HG03432 (cell line): ENCODE data around the gene DNAI2.
A peak's percentile ranks its signal among the peaks of the same experiment; 100 is the strongest.
"Not testable (repeated sequence)": the region's sequence is repeated elsewhere in the genome, so short reads cannot be mapped to it uniquely, and the experiment has no call there.

Experiments used
- ATAC-seq: cut with Tn5 transposase; IDR thresholded peaks from one replicate; pipeline ENCODE4 v1.9.1; 2021; ENCODE audit warnings: mild to moderate bottlenecking, moderate library complexity; ENCODE audit not compliant: unreplicated experiment

Gene DNAI2

DNA sequence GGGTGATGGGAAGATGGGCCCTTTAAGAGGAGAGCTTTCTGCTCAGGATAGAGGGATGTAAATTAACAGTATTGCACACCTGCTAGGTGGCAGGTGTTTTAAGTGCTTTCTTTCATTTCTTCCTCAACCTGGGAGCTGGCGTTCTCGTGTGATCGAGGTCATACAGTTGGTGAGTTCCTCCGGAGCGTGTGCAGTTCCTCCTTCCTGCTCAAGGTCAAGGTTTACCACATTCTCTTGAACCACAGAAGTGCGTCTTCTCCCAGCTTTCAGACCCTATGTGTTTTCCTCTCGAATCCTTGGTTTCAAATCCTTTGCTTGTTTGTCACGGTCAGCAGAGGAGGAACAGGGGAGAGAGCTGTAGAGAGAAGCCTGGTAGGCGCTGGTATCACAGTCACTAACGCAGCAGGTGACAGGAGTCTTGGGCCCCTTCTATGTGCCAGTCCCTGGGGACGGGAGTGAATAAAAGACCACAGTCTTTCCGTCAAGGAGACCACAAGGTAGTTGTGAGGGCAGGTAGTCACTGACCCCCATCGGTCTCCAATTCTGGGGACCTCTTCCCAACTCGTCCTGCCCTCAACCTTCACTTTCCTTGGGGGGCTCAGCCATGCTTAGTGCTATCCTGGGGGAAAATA is 791 bp downstream of the DNAI2 start:
- no peak for ATAC-seq

DNA sequence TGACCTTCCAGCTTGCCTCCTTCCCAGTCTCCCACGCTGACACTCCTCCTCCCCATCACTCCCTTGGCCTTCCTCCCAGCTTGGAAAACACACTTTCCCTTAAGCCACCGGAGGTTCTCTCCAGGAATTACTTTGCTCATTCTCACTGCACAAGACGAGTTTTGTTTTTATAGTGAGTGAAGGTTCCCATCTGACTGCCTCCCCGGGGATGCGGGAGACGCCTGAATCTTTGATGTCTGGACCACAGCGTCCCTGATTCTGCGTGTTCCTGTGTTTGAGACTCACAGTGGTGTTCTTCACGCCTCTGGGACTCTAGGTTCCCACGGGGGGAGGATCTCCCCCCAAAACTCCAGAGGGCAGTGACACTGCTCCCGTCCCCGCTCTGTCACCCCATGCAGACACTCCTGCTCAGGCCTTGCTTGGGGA is 2.0 kb downstream of the DNAI2 start:
- ATAC-seq: no peak

DNA sequence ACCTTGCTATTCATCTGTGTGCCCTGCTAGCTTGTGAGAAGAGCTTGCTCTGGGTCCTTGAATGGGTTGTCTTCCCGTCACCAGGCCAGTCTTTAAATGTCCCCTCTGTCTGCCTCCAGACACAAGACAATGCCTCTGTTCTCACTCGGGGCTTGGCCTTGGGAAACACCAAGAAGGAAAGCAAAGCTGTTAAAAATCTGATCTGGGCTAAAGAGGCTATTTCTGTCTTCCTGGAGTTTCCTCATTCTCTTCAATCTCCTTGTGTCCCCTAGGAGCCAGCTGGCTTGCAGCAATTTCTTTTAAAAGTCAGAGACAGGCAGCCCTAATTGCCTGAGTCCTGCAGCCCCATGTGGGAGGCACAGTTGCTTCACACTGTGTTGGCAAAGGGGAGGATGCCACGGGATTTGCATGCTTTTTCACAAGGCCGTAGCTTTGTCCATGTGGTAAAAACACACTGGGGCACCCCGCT is 2.5 kb downstream of the DNAI2 start:
- no peak for ATAC-seq

DNA sequence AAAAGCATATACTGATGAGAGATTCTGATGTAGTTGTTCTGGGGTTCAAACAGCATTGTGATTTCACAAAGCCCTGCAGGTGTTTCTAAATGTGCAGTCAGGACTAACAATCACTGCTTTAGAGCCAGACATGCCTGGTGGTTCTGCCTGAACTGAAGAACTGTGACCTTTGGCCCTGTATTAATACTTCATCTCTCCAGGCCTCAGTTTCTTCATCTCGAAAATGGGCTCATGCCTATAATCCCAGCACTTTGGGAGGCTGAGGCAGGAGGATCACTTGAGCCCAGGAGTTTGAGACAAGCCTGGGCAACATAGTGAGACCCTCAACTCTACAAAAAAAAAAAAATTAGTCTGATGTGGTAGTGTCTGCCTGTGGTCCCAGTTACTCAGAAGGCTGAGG is 3.9 kb downstream of the DNAI2 start:
- no peak for ATAC-seq

DNA sequence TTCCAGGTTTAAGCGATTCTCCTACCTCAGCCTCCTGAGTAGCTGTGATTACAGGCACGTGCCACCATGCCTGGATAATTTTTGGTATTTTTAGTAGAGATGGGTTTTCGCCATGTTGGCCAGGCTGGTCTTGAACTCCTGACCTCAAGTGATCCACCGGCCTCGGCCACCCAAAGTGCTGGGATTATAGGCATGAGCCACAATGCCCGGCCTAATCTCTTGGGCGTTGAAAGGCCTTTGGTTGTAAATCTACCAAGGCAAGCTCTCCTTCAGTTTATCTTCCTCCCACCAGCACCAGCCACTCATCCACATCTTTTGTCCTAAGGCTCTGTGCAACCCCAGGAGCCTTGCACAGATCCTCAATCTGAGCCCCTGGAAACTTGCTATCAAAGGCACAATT is 5.6 kb downstream of the DNAI2 start:
- not testable (repeated sequence) for ATAC-seq

DNA sequence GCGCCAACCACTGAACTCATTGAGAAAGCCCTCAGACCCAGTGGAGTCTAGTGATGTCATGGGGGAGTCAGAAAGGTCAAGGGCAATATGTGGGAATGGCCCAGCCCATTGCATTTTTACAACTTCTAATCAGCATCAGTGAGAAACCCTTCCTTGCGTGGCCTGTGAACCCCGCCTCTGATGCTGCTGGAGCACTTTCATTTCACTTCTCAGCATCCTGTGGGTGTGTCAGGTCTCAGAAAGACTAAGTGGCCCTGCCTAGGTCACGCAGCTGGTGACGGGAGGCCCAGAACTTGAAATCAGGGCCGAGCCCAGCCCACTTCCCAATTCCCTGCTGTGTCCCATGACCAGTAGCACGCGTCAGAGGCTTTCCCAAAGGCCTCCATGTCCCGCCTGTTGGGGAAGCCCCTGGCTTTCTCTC is 6.1 kb downstream of the DNAI2 start:
- ATAC-seq: peak; percentile 67

DNA sequence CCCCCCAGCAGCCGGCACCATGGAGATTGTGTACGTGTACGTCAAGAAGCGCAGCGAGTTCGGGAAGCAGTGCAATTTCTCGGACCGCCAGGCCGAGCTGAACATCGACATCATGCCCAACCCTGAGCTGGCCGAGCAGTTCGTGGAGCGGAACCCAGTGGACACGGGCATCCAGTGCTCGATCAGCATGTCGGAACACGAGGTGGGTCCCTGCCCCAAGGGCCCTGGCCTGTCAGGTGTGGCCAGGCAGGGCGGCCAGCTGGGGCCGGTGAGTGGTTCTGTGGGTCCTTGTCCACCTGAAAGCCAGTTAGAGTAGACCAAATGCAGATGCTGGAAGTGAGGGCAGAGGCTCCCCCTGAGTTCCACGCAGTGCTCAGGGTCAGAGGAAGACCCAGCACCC is 7.8 kb downstream of the DNAI2 start:
- no peak for ATAC-seq

DNA sequence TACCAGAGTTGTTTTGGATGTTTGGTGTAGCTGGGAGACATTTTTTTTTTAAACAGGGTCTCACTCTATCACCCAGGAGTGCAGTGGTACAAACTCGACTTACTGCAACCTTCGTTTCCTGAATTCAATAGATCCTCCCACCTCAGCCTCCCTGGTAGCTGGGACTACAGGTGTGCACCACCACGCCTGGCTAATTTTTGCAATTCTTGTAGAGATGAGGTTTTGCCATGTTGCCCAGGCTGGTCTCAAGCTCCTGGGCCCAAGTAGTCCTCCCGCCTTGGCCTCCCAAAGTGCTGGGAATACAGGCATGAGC is 8.2 kb downstream of the DNAI2 start:
- ATAC-seq: not testable (repeated sequence)

DNA sequence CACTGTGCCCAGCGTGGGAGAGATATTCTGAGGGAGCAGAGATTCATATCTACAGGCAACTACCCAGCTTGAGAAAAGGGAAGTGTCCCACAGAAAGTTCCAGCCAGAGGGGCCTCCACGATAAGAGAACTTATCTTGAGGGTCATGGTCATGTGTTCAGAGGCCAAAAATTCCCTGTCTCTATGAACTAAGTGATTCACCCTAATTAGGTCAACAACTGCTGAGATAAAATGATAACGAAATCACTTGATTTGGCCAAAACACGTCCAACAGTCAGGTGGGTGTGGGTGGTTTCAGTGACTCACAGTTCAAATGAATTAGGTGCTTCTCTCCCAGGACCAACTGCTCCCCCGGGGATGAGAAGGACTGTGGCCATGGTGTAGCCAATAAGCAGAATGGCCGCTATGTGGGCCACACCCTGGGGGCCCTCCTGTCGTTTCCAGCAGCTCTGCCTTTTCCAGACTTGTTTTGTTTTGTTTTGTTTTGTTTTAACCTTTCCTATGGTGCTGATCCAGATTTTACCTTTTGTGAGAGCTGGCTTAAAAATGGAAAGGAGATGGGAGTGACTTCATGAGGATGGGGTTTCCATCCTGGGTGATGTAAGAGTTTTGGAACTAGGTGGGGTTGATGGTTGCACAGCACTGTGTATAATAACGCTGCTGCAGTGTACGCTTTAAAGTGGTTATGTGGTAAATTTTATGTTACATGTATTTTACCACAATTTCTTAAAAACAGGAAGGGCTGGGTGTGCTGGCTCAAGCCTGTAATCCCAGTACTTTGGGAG is 8.7 kb downstream of the DNAI2 start:
- peak; percentile 40 for ATAC-seq

DNA sequence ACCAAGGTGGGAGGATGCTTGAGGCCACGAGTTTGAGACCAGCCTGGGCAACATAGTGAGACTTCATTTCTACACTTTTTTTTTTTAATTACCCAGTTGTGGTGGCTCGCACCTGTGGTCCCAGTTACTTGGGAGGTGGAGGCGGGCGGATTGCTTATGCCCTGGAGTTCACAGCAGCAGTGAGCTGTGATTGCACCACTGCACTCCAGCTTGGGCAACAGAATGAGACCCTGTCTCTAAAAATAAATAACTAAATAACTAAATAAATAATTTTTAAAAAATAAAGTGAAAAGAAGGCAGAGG is 9.3 kb downstream of the DNAI2 start:
- ATAC-seq: no peak

DNA sequence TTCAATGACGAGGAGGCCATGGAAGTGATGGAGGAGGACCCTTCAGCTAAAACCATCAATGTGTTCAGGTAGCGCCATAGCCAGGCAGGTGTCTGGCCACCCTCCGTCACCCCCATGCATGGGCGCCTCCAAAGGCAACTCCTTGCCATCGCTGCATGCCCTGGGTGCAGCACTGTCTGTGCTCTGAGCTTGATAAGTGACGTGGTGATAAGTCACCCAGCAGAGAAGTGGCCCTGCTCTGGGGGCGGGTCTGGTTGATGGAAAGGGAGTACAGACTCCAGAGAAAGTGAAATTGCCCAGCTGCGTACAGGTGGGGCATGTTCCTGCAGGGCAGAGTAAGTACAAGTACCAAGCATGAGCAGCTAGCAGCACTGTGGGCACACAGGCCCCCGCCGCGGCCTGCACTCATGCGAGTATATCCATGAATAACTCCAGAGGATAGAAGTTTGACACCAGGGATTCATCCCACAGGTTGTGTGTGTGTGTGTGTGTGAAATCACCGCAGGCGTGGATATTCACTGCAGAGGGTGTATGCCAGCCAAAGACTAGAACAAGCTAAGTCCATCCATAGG is 13.1 kb downstream of the DNAI2 start:
- no peak for ATAC-seq

DNA sequence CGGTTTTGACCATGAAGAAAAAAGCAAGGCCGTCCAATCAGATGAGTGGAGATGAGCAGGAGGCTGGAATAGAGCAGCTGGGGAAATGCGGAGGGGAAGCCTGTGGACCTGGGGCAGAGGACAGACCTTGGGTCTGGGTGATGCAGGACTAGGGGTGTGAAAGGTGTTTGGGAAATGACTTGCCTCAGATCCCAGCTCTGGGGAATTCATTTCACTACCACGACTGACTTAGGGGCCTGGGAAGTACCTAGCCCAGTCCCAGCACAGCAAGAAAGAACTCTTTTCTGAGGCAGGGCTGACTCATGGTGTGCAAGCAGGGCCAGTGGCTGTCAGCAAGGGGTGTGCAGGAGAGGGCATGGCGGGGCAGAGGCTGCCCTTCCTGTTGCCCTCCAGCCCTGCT is 14.8 kb downstream of the DNAI2 start:
- ATAC-seq: peak; percentile 71

DNA sequence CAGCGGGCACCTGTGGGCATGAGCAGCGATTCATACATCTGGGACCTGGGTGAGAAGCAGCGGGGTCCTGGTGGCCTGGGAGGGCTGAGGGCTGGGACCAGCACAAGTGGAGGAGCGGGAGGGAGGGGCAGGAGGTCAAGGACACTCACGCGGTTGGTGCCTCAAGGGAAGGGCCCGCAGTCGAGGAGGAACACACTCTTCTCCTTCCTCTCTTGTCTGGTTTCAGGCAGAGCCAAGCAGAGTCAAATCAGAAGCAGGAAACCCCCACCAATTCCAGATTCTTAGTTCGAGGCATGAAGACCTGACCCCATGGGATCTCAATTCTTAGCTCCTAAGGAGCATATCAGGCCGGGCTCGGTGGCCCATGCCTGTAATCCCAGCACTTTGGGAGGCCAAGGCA is 15.7 kb downstream of the DNAI2 start:
- ATAC-seq: no peak

DNA sequence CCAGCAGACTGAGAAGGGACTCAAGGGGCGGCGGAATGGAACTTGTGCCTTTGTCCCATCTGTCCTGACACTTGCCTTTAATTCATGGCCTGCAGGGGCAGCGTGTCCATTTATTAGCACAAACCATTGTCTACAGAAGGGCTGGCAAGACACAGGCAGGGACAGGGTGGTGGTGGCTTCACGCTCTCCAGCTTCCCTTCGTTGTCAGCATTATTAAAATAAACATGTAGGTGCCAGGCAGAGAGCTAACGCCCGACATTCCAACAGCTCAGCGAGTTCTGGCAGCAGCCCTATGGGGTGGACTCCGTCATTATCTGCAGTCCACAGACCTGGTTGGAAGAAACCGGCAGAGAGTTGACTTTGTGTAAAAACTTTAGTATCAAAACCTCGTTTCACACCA is 16.3 kb downstream of the DNAI2 start:
- no peak for ATAC-seq

DNA sequence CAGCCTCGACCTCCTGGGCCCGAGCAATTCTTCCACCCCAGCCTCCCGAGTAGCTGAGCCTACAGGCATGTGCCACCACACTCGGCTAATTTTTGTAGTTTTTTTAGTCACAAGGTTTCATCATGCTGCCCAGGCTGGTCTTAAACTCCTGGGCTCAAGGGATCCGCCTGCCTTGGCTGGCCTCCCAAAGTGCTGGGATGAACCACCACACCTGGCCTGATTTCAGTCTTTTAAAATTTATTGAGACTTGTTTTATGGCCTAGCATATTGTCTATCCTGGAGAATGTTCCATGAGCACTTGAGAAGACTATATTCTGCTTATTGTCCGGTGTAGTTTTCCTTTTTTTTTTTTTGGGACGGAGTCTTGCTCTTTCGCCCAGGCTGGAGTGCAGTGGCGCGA is 18.5 kb downstream of the DNAI2 start:
- ATAC-seq: no peak

DNA sequence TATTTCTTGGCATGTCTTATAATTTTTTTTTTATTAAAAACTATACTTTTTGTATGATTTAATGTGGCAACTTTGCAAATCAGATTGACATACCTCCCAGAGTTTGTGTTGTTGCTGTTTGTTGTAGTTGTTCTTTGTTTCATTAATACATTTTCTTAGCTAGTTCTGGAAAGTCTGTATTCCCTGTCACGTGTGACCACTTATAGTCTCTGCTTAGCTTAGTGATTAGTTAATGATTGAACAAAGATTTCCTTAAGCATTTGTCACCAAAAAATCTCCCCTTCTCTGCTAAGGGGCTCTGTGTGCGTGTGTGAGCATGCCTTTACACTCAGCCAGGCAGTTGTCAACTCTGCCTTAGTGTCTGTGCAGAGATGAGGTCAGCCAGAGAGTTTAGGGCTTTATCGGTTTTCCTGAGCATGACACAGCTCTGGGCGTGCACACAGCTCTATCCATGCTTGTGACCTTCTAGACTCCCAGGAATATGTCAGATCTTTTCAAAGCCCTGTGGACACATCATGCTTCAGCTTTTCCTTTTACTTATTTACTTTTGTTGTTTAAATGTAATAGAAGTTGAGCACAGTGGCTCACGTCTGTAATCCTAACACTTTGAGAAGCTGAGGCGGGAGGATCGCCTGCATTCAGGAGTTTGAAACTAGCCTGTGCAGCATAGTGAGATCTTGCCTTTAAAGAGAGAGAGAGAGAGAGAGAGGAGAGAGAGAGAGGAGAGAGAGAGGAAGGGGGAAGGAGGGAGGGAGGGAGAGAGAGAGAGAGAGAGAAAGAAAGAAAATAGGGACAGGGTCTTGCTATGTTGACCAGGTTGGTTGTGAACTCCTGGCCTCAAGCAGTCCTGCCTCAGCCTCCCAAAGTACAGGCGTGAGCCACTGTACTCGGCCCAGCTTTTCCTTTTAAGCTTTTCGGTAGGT is 21.9 kb downstream of the DNAI2 start:
- ATAC-seq: no peak

DNA sequence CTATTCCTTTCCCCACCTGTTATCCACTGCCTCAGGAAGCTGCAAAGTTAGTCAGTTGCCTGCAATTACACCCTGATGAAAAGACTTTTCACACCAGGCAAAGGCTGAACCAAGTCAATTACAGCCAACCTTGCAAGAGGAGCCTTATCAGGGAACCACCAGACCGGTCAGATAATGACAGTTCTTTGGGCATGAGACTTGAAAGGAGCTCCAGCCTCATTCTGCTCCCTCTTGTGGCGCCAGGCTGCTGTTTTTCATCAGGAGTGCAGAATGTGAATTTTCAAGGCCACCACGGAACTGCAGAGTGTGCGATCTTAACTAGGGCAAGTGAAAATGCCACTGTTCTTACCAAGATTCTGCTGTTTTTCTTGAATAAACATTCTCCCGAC is 22.5 kb downstream of the DNAI2 start:
- no peak for ATAC-seq

DNA sequence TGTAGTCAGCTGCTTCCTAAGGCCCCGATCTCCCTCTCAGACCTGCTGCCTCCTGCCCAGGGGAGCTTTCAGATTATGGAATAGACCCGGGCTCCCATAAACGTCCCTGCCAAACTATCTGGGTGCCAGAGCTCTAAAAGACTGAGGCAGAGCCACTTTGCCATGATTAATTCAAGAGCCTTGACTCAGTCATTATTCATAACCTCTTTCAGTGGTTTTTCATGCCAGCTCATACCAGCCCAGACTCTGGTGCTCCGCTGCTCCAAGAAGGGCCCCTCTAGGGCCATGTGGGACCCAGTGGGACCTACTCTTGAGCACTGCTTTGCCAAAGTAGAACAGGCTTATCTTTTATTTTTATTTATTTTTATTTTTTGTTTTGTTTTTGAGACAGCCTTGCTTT is 23.9 kb downstream of the DNAI2 start:
- ATAC-seq: no peak

DNA sequence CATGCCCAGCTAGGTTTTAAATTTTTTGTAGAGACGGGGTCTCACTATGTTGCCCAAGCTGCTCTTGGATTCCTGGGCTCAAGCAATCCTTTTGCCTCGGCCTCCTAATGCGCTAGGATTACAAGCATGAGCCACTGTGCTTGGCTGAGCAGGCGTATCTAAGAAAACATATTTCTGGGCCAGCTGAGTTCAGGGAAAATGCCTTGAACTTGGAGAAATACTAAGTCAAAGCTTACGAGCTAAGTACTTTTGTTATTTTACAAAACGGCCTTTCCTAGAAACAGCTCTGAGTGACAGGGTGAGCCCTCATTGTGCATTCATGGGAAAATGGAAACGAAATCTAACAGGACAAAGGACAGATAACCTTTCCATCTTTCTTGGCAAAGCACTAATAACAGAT is 24.7 kb downstream of the DNAI2 start:
- no peak for ATAC-seq

DNA sequence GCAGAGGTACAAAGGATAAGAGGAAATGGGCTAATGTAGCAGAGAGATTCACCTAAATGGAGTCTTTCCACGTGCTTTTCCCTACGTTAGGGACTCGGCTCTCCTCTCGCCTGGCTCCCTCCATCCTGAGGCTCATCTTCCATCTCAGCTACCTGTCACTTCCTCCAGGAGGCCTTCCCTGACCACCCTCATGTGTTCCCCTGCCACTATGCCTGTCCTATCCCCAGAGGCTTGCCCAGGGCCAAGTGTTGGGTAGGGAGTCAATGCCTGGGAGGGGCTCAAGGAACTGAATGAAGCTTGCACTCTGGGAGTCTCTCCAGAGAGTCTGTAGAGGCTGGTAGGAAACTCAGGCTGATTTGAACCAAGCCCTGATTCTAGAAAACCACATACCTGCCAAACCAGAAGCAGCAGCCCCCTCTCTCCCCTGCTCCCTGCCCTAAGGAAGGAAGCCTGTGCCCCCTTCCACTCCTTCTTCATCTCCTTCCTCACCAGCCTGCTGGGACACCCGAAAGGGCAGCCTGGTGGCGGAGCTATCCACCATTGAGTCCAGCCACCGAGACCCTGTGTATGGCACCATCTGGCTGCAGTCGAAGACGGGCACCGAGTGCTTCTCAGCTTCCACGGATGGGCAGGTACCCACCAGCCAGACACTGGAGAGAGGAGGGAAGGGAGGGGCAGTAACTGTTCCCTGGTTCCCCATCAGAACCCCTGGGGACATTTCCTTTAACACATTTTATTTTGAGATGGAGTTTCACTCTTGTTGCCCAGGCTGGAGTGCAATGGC is 25.4 kb downstream of the DNAI2 start:
- no peak for ATAC-seq

DNA sequence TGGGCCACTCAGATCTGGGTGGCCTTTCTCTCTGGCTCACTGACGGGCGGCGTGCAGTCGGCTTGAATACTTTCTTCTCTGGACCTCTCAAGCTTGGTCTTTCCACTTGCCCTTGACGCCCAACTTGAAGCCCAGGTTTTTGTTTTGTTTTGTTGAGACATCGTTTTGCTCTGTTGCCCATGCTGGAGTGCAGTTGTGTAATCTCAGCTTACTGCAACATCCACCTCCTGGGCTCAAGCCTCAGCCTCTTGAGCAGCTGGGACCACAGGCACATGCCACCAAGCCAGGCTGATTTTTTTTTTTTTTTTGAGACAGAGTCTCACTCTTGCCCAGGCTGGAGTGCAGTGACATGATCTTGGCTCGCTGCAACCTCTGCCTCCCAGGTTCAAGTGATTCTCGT is 29.3 kb downstream of the DNAI2 start:
- ATAC-seq: no peak
